Neutrophil (primary cell): ENCODE results near the gene SCUBE3.
A peak's percentile ranks its signal among the peaks of the same experiment; 100 is the strongest.

Source experiments
- H3K27ac ChIP-seq: fragments of 200-600 bp; sonication (generic); 2 replicates; pipeline ENCODE4 v1.5.1; 2016; ENCODE audit warnings: mild to moderate bottlenecking, moderate library complexity
- H3K27me3 ChIP-seq: fragments of 200-600 bp; sonication (generic); 2 replicates; pipeline ENCODE4 v1.6.0; 2016; ENCODE audit warnings: mild to moderate bottlenecking
- H3K36me3 ChIP-seq: fragments of 200-600 bp; sonication (generic); 2 replicates; pipeline ENCODE4 v1.5.1; 2017
- H3K4me1 ChIP-seq, 2 experiments: fragments of 200-600 bp in 1 of 2; sonication (generic) in 1 of 2; 1 replicate in 1 of 2; 2 replicates in 1 of 2; pipeline versions ENCODE4 v1.5.1 to v1.6.1; 2013 to 2016; ENCODE audit warnings: low read depth in 1 of 2, low read length in 1 of 2, mild to moderate bottlenecking in 1 of 2, moderate library complexity in 1 of 2; ENCODE audit not compliant: control insufficient read depth in 1 of 2, insufficient read depth in 1 of 2
- H3K4me3 ChIP-seq, 2 experiments: fragments of 200-600 bp in 1 of 2; sonication (generic) in 1 of 2; 1 replicate in 1 of 2; 2 replicates in 1 of 2; pipeline ENCODE4 v1.5.1; 2013 to 2016; ENCODE audit warnings: low read depth in 1 of 2, low read length in 1 of 2, mild to moderate bottlenecking in 1 of 2, moderate library complexity in 1 of 2
- H3K9me3 ChIP-seq: fragments of 200-600 bp; sonication (generic); 2 replicates; pipeline ENCODE4 v1.5.1; 2016
- CTCF ChIP-seq: fragments of 200-600 bp; sonication (generic); IDR thresholded peaks from 2 replicates; pipeline ENCODE4 v1.5.1; 2016; ENCODE audit warnings: antibody characterized with exemption

Gene SCUBE3

GRCh38 chr6:35209081-35209480, 4.7 kb upstream of the SCUBE3 start:
- H3K4me3 ChIP-seq = no peak overlapping the region
- TF ChIP-seq CTCF = no peak
- H3K9me3 ChIP-seq = no peaks in the 10 kb centered on the region
- no peaks in the 10 kb centered on the region for H3K36me3 ChIP-seq
- H3K27ac ChIP-seq = no peak overlapping the region
- H3K27me3 ChIP-seq = peaks cover 86% of the 10 kb centered on the region
- peaks cover 0 to 9% of the 10 kb centered on the region in 2 experiments for H3K4me1 ChIP-seq

- TF ChIP-seq CTCF = no peak
- no peaks in the 10 kb centered on the region for H3K36me3 ChIP-seq
- H3K27ac ChIP-seq = no peak overlapping the region
- H3K4me1 ChIP-seq = peaks cover 0 to 14% of the 10 kb centered on the region in 2 experiments
- H3K9me3 ChIP-seq = no peaks in the 10 kb centered on the region
- H3K4me3 ChIP-seq = no peak overlapping the region
- H3K27me3 ChIP-seq = peaks cover 93% of the 10 kb centered on the region
Observed at GRCh38 chr6:35209622-35210247, 4.0 kb upstream of the SCUBE3 start.

- no peak for TF ChIP-seq CTCF
- no peaks in the 10 kb centered on the region for H3K36me3 ChIP-seq
- H3K4me1 ChIP-seq = peaks cover 0 to 14% of the 10 kb centered on the region in 2 experiments
- H3K27ac ChIP-seq = no peak overlapping the region
- H3K4me3 ChIP-seq = peak overlapping the region in 1 of 2 experiments; percentile 30
- H3K9me3 ChIP-seq = no peaks in the 10 kb centered on the region
- H3K27me3 ChIP-seq = peaks cover 100% of the 10 kb centered on the region
Observed at GRCh38 chr6:35213298-35213791, 411 bp upstream of the SCUBE3 start.

- H3K4me3 ChIP-seq = no peak overlapping the region
Observed at GRCh38 chr6:35214869-35215664, 1.3 kb downstream of the SCUBE3 start.

More at GRCh38 chr6:35214869-35215664, 1.3 kb downstream of the SCUBE3 start:
- no peak for TF ChIP-seq CTCF
- H3K9me3 ChIP-seq = no peaks in the 10 kb centered on the region
- H3K4me1 ChIP-seq = peaks cover 0 to 14% of the 10 kb centered on the region in 2 experiments
- H3K27me3 ChIP-seq = peaks cover 100% of the 10 kb centered on the region
- no peaks in the 10 kb centered on the region for H3K36me3 ChIP-seq
- no peak overlapping the region for H3K27ac ChIP-seq
